SK-N-MC (cell line): ENCODE data around the gene RIGI.

ENCODE experiments used
- EZH2 ChIP-seq: fragments of 200-600 bp; sonication (generic); IDR thresholded peaks from one replicate; pipeline ENCODE4 v1.6.1; 2017; ENCODE audit warnings: antibody characterized with exemption
- FOXP2 ChIP-seq: optimal IDR thresholded peaks from 2 replicates; pipeline ENCODE3; 2011; ENCODE audit warnings: mild to moderate bottlenecking, moderate library complexity; ENCODE audit not compliant: insufficient read depth; ENCODE audit errors: extremely low read length, control extremely low read depth
- POLR2AphosphoS5 ChIP-seq: IDR thresholded peaks from 2 replicates; pipeline ENCODE4 v1.6.1; 2012; ENCODE audit warnings: mild to moderate bottlenecking, low read depth, low read length, borderline replicate concordance

GRCh38 chr9:32516241-32516640 lies 9.8 kb downstream of the RIGI start:
- no peak for TF ChIP-seq EZH2
- no peak for TF ChIP-seq POLR2AphosphoS5
- TF ChIP-seq FOXP2, result no peak
